ENCODE data around the gene CST1. TPM values are rescaled to one million over a fixed set of nuclear protein-coding genes. Genes with fewer than 3 reads are reported as not detected.

The CST1 gene
- total RNA-seq, 1 donor from 2014 or later: not detected

DNA sequence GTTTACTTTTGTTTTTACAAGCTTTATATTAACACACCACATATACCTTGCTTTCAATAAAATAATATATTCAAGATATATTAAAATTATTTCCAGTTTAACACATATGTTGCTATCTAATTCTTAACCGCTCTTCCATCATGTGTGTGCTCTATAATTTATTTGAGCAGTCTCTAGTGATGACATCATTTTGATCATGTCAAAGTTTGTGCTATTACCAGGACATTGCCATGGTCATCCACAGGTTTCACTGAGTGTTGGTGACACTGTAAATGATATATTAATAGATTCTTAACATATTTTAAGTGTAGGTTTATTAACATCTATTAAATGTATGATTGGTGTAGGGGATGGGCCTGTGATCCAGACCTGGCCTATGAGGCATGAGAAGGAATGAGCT is 44.8 kb downstream of the CST1 start:
- intact Hi-C loops (cut with micrococcal nuclease): no loop called here
- no peak overlapping the region for H3K4me3 ChIP-seq
- H3K36me3 ChIP-seq: no peaks in the 10 kb centered on the region
- no peaks in the 10 kb centered on the region for H3K4me1 ChIP-seq
- DNase-seq: no peak
- no peaks in the 10 kb centered on the region for H3K9me3 ChIP-seq (replicated peaks)
- TF ChIP-seq CTCF (IDR thresholded peaks at IDR 0.05; ENCODE audit: borderline replicate concordance): no peak
- H3K27ac ChIP-seq (replicated peaks): no peak overlapping the region
- H3K27me3 ChIP-seq (ENCODE audit: low read depth): peaks cover 11% of the 10 kb centered on the region

DNA sequence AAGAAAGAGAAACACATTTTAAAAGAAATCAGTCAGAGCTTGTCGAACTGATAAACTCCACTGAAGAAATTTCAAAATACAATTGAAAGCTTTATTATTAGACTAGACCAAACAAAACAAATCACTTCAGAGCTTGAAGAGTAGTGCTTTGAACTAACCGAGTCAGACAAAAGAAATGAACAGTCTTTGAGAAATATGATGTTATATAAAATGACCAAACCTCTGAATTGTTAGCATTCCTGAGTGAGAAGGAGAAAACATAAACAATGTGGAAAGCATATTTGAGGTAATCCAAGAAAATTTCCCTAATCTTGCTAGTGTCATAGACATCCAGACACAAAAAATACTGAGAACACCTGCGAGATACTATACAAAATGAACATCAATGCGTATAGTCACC is 48.7 kb downstream of the CST1 start:
- Histone ChIP-seq H3K36me3 (no peaks in the 10 kb centered on the region), H3K4me3 (no peak overlapping the region), H3K27me3 (ENCODE audit: low read depth) (peaks cover 12% of the 10 kb centered on the region), H3K9me3 (replicated peaks) (no peaks in the 10 kb centered on the region), H3K4me1 (no peaks in the 10 kb centered on the region), H3K27ac (replicated peaks) (no peak overlapping the region)
- DNase-seq: no peak
- intact Hi-C loops (cut with micrococcal nuclease): no loop called here
- TF ChIP-seq CTCF (IDR thresholded peaks at IDR 0.05; ENCODE audit: borderline replicate concordance): no peak

GRCh38 chr20:23700931-23701330 is 49.8 kb downstream of the CST1 start:
- Histone ChIP-seq H3K4me3 (no peak overlapping the region), H3K36me3 (no peaks in the 10 kb centered on the region), H3K27ac (replicated peaks) (no peak overlapping the region), H3K27me3 (ENCODE audit: low read depth) (peaks cover 12% of the 10 kb centered on the region), H3K4me1 (no peaks in the 10 kb centered on the region), H3K9me3 (replicated peaks) (no peaks in the 10 kb centered on the region)
- no peak for DNase-seq
- no peak for TF ChIP-seq CTCF (IDR thresholded peaks at IDR 0.05; ENCODE audit: borderline replicate concordance)
- intact Hi-C loops (cut with micrococcal nuclease): no loop called here

GRCh38 chr20:23697947-23698346 is 52.8 kb downstream of the CST1 start:
- Histone ChIP-seq H3K36me3 (no peaks in the 10 kb centered on the region), H3K4me3 (no peak overlapping the region), H3K27me3 (ENCODE audit: low read depth) (peaks cover 12% of the 10 kb centered on the region), H3K4me1 (peaks cover 10% of the 10 kb centered on the region), H3K27ac (replicated peaks) (no peak overlapping the region), H3K9me3 (replicated peaks) (no peaks in the 10 kb centered on the region)
- DNase-seq: no peak
- intact Hi-C loops (cut with micrococcal nuclease): no loop called here
- no peak for TF ChIP-seq CTCF (IDR thresholded peaks at IDR 0.05; ENCODE audit: borderline replicate concordance)

Other genes starting within 250 kb of the CST1 start
- not detected for gene CST9L, start 182.5 kb downstream of the CST1 start, total RNA-seq
- not detected for gene CST9, start 145.0 kb downstream of the CST1 start, total RNA-seq
- gene CST3, start 113.0 kb downstream of the CST1 start, total RNA-seq: 576 TPM
- gene CST4, start 61.9 kb downstream of the CST1 start, total RNA-seq: not detected
- gene CST2, start 75.8 kb upstream of the CST1 start, total RNA-seq: not detected
- gene CST5, start 128.8 kb upstream of the CST1 start, total RNA-seq: not detected
- not detected for gene GGTLC1, start 237.8 kb upstream of the CST1 start, total RNA-seq